Epithelial cell of proximal tubule (primary cell): ENCODE measurements around the gene TMA7. TPM values are rescaled to one million over a fixed set of nuclear protein-coding genes. Genes with fewer than 3 reads are reported as not detected.
"Not testable (repeated sequence)": the region's sequence is repeated elsewhere in the genome, so short reads cannot be mapped to it uniquely, and the experiment has no call there.

Experiments used
- DNase-seq: peaks from one replicate; pipeline ENCODE4 v3.0.0-alpha.2; 2011; ENCODE audit warnings: low read depth
- H3K4me3 ChIP-seq: 2 replicates; pipeline ENCODE4 v1.5.1; 2011; ENCODE audit warnings: low read depth, mild to moderate bottlenecking, low read length
- total RNA-seq: library from RNA; depleted of rRNA; stranded (reverse); fragments of >200 nt; gene quantifications from 2 replicates; pipeline ENCODE4 v1.2.3, GENCODE V29; 2015
- TF ChIP-seq, protein P1 (sequence below): conservative IDR thresholded peaks from 2 replicates; pipeline ENCODE4 v1.5.1; 2012; ENCODE audit warnings: low read depth, mild to moderate bottlenecking, low read length

TMA7 gene
- total RNA-seq, 1 donor from 2014 or later, result 687 TPM

DNA sequence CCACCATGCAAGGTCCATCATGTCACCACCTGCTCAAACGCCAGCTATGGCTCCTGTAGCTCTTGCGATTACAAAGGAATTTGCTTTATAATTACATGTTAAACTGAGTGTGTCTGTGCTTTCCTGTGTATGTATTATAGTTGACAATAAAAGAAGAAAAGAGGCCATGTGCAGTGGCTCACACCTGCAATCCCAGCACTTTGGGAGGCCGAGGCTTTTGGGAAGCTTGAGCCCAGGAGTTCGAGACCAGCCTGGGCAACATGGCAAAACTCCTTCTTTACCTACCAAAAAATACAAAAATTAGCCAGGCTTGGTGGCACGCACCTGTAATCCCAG lies 33.5 kb downstream of the TMA7 start:
- TF ChIP-seq, protein P1, sequence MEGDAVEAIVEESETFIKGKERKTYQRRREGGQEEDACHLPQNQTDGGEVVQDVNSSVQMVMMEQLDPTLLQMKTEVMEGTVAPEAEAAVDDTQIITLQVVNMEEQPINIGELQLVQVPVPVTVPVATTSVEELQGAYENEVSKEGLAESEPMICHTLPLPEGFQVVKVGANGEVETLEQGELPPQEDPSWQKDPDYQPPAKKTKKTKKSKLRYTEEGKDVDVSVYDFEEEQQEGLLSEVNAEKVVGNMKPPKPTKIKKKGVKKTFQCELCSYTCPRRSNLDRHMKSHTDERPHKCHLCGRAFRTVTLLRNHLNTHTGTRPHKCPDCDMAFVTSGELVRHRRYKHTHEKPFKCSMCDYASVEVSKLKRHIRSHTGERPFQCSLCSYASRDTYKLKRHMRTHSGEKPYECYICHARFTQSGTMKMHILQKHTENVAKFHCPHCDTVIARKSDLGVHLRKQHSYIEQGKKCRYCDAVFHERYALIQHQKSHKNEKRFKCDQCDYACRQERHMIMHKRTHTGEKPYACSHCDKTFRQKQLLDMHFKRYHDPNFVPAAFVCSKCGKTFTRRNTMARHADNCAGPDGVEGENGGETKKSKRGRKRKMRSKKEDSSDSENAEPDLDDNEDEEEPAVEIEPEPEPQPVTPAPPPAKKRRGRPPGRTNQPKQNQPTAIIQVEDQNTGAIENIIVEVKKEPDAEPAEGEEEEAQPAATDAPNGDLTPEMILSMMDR, result no peak
- no peak for DNase-seq
- no peak overlapping the region for H3K4me3 ChIP-seq

DNA sequence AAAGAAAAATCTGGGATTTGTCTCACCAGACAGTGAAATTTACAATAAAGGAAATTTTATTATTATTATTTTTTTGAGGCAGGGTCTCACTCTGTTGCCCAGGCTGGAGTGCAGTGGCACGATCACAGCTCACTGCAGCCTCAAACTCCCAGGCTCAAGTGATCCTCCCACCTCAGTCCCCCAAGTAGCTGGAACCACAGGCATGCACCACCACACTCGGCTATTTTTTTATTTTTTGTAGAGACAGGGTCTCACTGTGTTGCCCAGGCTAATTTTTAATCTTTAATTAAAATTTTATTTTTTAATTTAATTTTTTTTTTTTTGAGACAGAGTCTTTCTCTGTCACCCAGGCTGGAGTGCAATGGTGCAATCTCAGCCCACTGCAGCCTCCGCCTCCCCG lies 34.0 kb downstream of the TMA7 start:
- not testable (repeated sequence) for DNase-seq, H3K4me3 ChIP-seq

DNA sequence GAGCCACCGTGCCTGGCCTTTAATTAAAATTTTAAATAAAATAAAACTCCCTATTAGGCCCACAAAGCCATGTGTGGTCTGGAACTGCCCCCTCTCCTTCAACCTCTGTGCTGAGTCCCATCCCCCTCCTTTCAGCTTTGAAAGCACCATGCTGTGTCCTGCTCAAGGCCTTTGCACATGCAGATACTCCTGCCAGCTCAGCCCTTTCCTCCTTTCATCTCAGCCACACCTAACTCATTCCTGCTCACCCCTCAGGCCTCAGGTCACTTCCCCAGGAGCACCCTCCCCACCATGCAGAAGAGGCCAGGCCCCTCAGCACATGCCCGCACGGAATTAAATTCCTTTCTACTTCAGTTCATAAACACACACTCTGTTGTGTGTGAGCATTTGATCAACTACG lies 34.6 kb downstream of the TMA7 start:
- DNase-seq, result no peak
- TF ChIP-seq, protein P1, result no peak
- no peak overlapping the region for H3K4me3 ChIP-seq

DNA sequence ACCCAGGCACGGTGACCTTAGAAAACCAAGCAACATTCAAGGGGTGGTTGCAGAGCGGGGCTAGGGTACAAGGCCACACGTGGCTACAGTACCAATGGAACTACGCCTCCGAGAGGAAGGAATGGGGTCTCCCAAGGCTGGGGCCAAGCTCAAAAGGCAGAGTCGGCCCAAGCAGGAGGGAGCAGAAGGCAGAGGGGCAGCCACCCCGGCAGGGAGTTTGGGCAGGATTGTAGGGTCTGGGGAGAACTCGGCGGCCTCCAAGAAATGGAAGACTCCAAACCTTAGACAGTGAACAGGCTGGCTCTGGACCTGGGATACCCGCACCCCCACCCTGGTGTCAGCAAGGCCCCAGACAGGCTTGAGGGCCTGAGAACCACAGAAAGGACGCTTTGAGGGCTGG lies 35.1 kb downstream of the TMA7 start:
- no peak overlapping the region for H3K4me3 ChIP-seq
- DNase-seq, result no peak
- TF ChIP-seq, protein P1, result no peak

DNA sequence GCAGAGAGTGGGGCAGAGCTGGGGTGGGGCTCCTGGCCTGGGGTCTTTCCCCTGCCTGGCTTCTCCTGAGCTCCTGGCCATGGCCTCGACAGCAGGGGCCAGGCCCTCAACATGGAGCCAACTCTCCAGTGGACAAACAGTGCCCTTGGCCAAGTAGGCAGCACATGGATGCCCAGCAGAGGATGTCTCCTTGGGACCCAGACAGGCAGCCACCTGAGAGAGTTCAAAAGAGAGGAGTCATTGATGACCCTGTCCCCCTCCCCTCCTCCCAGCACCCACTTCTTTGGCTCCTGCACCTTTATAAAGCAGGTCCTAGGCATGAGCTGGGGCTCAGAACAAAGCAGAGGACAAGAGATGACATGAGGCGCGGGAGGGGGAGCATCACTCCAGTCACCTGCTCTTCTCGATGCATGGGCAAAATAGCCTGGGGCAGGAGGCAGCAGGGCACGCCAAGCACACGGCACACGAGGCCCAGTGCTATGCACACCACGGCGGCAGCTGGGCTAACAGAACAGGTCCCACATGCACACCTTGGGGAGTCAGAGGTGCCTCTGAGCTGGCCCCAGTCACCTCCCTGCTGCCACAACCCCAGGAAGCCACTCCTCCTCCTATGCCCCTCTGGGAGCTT lies 36.5 kb downstream of the TMA7 start:
- DNase-seq, result no peak

DNA sequence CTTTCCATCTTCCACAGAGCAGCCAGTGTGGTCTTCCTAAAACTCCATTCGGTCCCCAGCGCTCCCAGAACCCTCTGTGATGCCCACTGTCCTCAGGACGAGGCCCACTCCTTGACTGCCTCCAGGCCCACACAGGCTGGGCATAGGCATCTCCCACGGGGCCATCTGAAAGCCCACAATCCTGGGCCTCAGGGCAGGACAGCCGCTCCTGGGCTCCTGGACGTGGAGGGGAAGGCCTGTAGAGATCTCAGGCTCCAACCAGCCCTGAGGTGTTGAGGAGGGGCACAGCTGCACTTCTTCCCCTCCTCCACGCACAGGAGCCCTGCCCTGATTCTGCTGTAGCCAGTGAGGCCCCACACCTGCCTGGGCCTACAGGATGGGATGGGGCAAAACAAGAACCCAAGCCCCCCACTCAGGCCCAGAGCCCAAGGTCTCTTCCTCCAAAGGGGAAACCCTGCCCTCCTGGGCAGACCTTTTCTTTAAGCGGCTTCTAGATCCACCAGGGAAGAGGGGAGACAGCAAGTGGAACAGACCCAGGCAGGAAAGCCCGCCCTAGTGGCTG lies 38.0 kb downstream of the TMA7 start:
- DNase-seq, result no peak
- H3K4me3 ChIP-seq, result no peak overlapping the region
- TF ChIP-seq, protein P1, result no peak

More for the DNA sequence above, 36.5 kb downstream of the TMA7 start:
- no peak overlapping the region for H3K4me3 ChIP-seq
- TF ChIP-seq, protein P1, result no peak

DNA sequence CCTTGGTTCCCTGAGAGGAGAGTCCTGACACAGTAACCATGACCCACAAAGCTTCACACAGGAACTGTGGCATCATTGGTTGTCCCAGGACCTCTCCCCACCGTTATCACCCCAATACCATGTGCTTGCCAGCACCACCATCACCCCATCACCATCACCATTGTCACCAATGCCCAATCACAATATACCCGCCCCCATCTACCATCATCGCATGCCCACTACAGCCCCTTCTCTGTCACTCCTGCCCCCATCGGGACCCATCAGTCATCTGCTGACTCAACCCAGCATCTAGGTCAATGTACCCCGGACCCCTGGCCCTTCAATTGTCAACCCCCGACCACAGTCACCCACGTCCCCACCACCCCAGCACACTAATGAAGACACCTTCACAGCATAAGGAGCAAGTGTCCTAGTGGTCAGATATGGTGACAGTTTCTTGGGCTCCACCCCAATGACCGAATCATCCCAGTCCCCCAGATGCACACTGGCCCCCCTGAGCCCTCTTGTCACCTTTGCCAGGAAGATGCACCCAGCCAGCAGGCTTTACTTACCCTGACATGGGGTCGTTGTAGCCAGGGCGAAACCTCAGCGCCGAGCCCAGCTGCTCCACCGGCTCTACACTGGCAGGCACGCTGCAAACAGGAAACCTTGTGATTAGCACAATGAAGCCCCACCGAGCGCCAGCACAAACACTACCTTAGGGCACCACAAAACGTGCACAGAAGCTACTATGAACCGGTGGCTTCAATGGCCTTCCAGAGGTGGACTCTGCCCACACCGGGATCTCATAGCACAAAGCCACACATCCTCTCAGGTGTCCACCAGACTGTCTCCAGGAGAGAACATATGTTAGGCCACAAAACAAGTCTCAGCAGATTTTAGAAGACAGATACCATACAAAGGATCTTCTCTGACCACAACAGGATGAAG lies 38.8 kb downstream of the TMA7 start:
- no peak for DNase-seq
- H3K4me3 ChIP-seq, result no peak overlapping the region
- TF ChIP-seq, protein P1, result no peak

DNA sequence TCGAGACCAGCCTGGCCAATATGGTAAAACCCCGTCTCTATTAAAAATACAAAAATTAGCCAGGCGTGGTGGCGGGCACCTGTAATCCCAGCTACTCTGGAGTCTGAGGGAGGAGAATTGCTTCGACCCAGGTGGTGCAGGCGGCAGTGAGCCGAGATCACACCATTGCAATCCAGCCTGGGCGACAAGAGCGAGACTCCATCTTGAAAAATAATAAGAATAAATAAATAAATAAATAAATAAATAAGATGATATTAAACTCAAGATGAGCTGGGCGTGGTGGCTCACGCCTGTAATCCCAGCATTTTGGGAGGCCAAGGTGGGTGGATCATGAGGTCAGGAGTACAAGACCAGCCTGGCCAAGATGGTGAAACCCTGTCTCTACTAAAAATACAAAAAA lies 40.8 kb downstream of the TMA7 start:
- H3K4me3 ChIP-seq, DNase-seq: not testable (repeated sequence)

DNA sequence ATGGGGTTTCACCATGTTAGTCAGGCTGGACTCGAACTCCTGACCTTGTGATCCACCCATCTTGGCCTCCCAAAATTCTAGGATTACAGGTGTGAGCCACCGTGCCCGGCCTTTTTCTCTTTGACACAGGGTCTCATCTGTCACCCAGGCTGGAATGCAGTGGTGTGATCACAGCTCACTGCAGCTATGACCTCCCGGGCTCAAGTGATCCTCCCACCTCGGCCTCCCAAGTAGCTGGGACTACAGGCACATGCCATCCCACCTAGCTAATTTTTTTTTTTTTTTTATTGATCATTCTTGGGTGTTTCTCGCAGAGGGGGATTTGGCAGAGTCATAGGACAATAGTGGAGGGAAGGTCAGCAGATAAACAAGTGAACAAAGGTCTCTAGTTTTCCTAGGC lies 42.8 kb downstream of the TMA7 start:
- DNase-seq, H3K4me3 ChIP-seq: not testable (repeated sequence)
